MM.1S (cell line): Measurements from ENCODE around the gene NKIRAS2.

Experiments
- CTCF ChIP-seq: fragments of 300-600 bp; sonication (generic); IDR thresholded peaks from 2 replicates; pipeline ENCODE4 v1.5.1; 2016; ENCODE audit warnings: antibody characterized with exemption, low read length, mixed read lengths
- EZH2 ChIP-seq: fragments of 300-600 bp; sonication (generic); optimal IDR thresholded peaks from 2 replicates; pipeline ENCODE3; 2017; ENCODE audit warnings: low read depth, mild to moderate bottlenecking, antibody characterized with exemption, low read length, mixed read lengths
- EZH2phosphoT487 ChIP-seq: fragments of 300-600 bp; sonication (generic); IDR thresholded peaks from 2 replicates; pipeline ENCODE4 v1.6.1; 2018; ENCODE audit warnings: antibody characterized with exemption, low read length

- TF ChIP-seq CTCF (no peak), EZH2phosphoT487 (no peak), EZH2 (no peak)
Measured at GRCh38 chr17:41971721-41972523, 48.0 kb upstream of the NKIRAS2 start.
